Hippocampal formation (tissue), 2 donors: ENCODE measurements around the gene TAF11L2.
"Not testable (repeated sequence)": the region's sequence is repeated elsewhere in the genome, so short reads cannot be mapped to it uniquely, and the experiment has no call there.

Experiments used
- DNase-seq, 2 donors: peaks; one replicate each; lab custom pipeline; 2025; lab: John Stamatoyannopoulos, UW

The TAF11L2 gene

GRCh38 chr5:17497931-17498330, at the start of gene TAF11L2:
Gene TAF11L2, plus strand, starts transcription at chr5:17498231.
- not testable (repeated sequence) for DNase-seq

GRCh38 chr5:17448877-17449276, 49.2 kb upstream of the TAF11L2 start:
- DNase-seq = no peak

- DNase-seq = no peak
Measured at GRCh38 chr5:17452936-17453335, 45.1 kb upstream of the TAF11L2 start.

DNA sequence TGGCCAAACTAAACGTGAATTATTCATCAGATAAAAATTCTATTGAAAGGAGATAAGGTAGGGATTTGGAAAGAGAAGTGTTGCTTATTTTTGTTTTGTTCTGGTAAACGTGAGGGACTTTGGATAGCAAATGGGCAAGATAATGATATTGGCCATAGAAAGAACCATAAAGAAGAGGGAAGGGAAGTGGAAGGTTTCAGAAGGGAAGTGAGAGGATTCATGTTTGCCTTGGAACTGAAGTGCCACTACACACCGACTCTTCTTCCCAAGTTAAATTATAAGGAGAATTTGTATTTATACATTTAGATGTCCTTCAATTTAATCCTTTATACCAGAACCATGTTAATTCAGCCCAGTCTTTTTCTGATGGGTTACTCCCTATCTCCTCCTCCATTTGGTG, 42.1 kb upstream of the TAF11L2 start:
- DNase-seq = no peak

DNA sequence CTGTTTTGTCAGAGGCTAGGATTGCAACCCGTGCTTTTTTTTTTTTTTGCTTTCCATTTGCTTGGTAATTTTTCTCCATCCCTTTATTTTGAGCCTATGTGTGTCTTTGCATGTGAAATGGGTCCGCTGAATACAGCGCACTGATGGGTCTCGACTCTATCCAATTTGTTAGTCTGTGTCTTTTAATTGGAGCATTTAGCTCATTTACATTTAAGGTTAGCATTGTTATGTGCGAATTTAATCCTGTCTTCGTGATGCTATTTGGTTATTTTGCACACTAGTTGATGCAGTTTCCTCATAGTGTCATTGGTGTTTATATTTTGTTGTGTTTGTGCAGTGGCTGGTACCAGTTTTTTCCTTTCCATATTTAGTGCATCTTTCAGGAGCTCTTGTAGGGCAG, 36.2 kb upstream of the TAF11L2 start:
- no peak for DNase-seq

GRCh38 chr5:17463653-17464052, 34.4 kb upstream of the TAF11L2 start:
- no peak for DNase-seq

DNA sequence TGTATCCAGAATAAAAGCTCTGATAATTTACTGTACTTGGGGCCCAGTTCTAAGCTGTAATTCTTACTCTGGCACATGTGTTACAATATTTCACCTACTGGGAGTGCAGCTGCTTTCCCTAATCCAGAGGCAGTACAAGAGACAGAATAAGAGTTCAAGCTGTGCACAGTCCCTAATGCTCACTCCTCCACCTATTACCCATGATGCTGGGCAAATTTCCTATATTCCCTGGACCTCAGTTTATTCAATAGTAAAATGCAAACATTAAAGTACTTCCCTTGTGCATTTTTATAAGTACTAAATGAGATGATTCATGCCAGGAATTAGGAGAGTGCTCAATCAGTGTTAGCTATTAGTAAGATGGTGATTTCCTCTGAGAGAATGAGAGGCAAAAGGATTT, 28.0 kb upstream of the TAF11L2 start:
- DNase-seq = no peak

DNA sequence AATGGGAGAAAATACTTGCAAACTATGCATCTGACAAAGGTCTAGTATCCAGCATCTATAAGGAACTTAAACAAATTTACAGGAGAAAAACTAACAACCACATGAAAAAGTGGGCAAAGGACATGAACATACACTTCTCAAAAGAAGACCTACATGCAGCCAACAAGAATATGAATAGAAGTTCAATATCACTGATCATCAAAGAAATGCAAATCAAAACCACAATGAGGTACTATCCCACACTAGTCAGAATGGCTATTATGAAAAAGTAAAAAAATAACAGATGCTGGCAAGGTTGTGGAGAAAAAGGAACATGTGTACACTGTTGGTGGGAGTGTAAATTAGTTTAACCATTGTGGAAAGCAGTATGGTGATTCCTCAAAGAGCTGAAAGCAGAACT, 23.0 kb upstream of the TAF11L2 start:
- DNase-seq = not testable (repeated sequence)

GRCh38 chr5:17477043-17477442, 21.0 kb upstream of the TAF11L2 start:
- DNase-seq = no peak

DNA sequence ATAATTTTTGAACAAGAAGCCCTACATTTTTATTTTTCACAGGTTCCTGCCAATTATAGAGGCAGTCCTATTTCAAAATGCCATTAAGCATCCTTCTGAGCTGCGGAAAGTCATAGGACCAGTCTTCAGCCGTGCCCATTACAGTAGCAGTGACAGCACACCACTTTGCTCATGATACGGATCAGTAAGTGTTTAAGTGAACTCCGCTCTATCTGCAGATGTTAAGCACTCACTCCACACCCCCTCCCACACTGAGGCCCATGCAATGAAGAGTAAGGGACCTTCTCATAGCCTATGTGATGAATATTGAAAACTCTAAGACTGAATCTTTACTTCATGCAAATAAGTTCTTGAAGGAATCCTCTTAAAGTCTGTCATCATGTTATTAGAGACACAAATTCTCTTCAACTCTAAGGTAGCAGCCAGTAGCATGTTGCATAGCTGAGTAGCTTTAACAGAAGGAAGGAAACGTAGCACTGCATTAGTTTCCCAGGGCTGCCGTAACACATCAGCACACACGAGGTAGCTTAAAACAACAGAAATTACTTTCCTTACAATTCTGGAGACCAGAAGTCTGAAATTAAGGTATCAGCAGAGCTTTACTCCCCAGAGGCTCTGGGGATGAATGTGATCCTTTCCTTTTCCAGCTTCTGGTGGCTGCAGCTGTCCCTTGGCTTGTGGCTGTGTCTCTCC, 20.3 kb upstream of the TAF11L2 start:
- DNase-seq = no peak

DNA sequence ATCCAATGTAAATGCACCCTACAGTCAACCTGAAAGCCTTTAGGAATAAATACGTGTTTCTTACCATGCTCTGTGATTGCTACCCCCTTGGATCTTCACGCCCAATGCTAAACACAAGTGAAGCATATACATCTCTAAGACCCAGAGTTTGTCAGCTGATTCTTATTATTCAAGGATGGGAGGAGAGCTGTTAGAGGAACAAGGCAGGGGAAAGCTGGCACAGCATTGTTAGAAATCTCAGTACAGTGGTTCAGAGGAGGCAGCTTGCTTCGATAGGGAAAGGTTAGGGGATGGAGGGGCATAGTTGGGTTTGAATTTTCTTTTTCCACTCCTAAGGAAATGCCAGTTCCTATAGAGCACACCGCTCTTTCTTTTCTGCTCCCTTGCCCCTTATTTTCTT, 16.7 kb upstream of the TAF11L2 start:
- DNase-seq = no peak

DNA sequence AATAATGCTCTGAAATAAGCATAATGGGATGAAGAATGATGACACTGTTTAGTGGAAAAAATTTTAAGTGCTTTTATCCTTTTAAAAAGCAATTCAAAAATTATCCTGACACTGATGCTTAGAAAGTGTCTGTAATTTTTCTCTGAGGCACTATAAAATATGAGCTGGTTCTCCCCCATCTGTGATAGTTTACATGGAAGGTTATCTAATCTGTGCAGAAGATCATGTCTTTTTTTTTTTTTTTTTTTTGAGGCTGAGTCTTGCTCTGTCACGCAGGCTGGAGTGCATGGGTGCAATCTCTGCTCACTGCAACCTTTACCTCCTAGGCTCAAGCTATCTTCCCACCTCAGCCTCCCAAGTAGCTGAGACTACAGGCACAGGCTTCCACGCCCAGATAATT, 15.2 kb upstream of the TAF11L2 start:
- no peak for DNase-seq

GRCh38 chr5:17486464-17487173, 11.4 kb upstream of the TAF11L2 start:
- not testable (repeated sequence) for DNase-seq

DNA sequence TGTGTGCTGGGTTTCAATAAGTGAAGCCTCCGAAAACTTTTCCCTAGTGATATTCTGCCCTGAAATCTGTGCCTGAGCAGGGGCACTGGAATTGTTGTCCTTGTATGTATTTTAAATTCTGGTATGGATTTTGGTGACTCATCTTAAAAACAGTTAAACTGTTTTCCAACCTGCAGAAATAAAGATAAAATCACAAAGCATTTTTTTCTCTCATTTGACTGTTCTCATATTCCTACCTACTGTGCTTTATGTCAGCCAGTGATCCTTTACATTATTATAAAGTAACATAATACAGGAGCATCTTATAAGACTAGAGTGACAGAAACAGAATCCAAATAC, 10.9 kb upstream of the TAF11L2 start:
- no peak for DNase-seq

- DNase-seq = not testable (repeated sequence)
Measured at GRCh38 chr5:17491257-17491656, 6.8 kb upstream of the TAF11L2 start.

DNA sequence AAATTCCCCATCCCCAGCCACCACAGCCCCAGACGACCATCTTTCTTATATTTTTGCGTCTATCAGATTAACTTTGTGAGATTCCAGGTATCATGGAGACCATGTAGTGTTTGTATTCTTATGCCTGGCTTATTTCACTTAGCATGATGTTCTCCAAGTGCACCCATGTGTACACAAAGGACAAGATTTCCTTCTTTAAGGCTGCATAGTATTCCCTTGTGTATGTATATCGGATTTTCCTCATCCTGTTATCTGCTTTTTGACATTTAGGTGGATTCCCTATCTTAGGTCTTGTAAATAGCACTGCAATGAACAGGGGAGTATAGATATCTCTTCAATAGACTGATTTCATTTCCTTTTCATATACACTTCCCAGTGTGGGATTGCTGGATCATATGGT, 5.3 kb upstream of the TAF11L2 start:
- DNase-seq = no peak

DNA sequence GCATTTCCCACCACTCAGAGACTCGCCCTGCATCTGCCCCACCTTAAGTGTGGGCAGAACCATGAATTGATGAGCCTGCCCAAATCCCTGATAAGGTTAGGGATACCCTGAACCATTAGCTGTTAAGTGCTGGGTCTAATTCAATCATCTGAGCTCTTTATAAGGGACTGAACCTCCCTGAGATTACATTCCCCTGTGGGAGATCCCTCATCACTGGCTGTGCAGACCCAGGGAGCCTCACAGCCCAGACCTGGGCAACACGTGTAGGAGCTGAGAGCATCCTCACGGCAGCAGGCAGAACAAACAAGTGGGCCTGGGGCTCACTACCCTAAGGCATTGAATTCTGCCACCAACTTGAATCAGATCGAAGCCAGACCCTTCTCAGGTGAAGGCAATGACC, 585 bp upstream of the TAF11L2 start:
- no peak for DNase-seq

- no peak for DNase-seq
Measured at GRCh38 chr5:17511775-17512325, 13.8 kb downstream of the TAF11L2 start.

- DNase-seq = not testable (repeated sequence)
Measured at GRCh38 chr5:17517526-17517925, 19.5 kb downstream of the TAF11L2 start.

DNA sequence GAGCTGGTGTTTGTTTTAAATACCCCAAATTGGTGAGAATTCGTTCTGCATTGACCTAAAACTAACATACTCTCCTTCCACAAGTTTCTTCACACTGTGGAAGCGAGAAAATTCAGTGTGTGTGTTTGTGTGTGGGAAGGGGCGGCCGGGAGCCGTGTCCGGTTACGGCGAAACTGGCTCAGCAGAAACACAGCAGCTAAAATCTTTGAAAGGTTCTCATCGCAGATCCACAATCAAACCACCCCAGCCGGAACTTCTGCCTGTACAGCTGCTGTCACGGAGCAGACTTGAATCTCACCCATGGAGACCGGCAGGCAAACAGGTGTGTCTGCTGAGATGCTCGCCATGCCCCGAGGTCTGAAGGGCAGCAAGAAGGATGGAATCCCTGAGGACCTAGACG, 20.0 kb downstream of the TAF11L2 start, which contains the start of gene TAF11L3:
TAF11L3 (plus strand) TSS at position 301 of the 400 bp plus-strand sequence.
- not testable (repeated sequence) for DNase-seq

GRCh38 chr5:17519508-17519907, 21.5 kb downstream of the TAF11L2 start:
- not testable (repeated sequence) for DNase-seq

DNA sequence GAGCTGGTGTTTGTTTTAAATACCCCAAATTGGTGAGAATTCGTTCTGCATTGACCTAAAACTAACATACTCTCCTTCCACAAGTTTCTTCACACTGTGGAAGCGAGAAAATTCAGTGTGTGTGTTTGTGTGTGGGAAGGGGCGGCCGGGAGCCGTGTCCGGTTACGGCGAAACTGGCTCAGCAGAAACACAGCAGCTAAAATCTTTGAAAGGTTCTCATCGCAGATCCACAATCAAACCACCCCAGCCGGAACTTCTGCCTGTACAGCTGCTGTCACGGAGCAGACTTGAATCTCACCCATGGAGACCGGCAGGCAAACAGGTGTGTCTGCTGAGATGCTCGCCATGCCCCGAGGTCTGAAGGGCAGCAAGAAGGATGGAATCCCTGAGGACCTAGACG, 23.5 kb downstream of the TAF11L2 start, which contains the start of gene TAF11L4:
TAF11L4 (plus strand) TSS at position 301 of the 400 bp plus-strand sequence.
- not testable (repeated sequence) for DNase-seq

DNA sequence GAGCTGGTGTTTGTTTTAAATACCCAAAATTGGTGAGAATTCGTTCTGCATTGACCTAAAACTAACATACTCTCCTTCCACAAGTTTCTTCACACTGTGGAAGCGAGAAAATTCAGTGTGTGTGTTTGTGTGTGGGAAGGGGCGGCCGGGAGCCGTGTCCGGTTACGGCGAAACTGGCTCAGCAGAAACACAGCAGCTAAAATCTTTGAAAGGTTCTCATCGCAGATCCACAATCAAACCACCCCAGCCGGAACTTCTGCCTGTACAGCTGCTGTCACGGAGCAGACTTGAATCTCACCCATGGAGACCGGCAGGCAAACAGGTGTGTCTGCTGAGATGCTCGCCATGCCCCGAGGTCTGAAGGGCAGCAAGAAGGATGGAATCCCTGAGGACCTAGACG, 26.9 kb downstream of the TAF11L2 start, which contains the start of gene TAF11L5:
TAF11L5 (plus strand) TSS at position 301 of the 400 bp plus-strand sequence.
- DNase-seq = not testable (repeated sequence)
